Measurements from ENCODE around the gene ZFYVE28.

The ZFYVE28 gene

GRCh38 chr4:2372488-2373030, 45.9 kb downstream of the ZFYVE28 start:
- H3K4me3 ChIP-seq (replicated peaks; ENCODE audit: low read depth, low read length), result no peak overlapping the region
- TF ChIP-seq CTCF (IDR thresholded peaks at IDR 0.05; ENCODE audit: low read length, missing control alignments), result no peak
- no peak for DNase-seq (ENCODE audit: low read depth)

- DNase-seq (ENCODE audit: low read depth), result no peak
- H3K4me3 ChIP-seq (replicated peaks; ENCODE audit: low read depth, low read length), result no peak overlapping the region
- TF ChIP-seq CTCF (IDR thresholded peaks at IDR 0.05; ENCODE audit: low read length, missing control alignments), result no peak
Observed at GRCh38 chr4:2371765-2372487, 46.5 kb downstream of the ZFYVE28 start.

- H3K4me3 ChIP-seq (replicated peaks; ENCODE audit: low read depth, low read length), result no peak overlapping the region
- TF ChIP-seq CTCF (IDR thresholded peaks at IDR 0.05; ENCODE audit: low read length, missing control alignments), result no peak
- no peak for DNase-seq (ENCODE audit: low read depth)
Observed at GRCh38 chr4:2370597-2371320, 47.7 kb downstream of the ZFYVE28 start.

- H3K4me3 ChIP-seq (replicated peaks; ENCODE audit: low read depth, low read length), result no peak overlapping the region
- no peak for DNase-seq (ENCODE audit: low read depth)
Observed at GRCh38 chr4:2368746-2369437, 49.6 kb downstream of the ZFYVE28 start.

GRCh38 chr4:2367626-2368025, 50.8 kb downstream of the ZFYVE28 start:
- no peak overlapping the region for H3K4me3 ChIP-seq (replicated peaks; ENCODE audit: low read depth, low read length)
- DNase-seq (ENCODE audit: low read depth), result no peak
- no peak for TF ChIP-seq CTCF (IDR thresholded peaks at IDR 0.05; ENCODE audit: low read length, missing control alignments)

More at GRCh38 chr4:2368746-2369437, 49.6 kb downstream of the ZFYVE28 start:
- no peak for TF ChIP-seq CTCF (IDR thresholded peaks at IDR 0.05; ENCODE audit: low read length, missing control alignments)

- DNase-seq (ENCODE audit: low read depth), result no peak
- H3K4me3 ChIP-seq (replicated peaks; ENCODE audit: low read depth, low read length), result no peak overlapping the region
- TF ChIP-seq CTCF (IDR thresholded peaks at IDR 0.05; ENCODE audit: low read length, missing control alignments), result no peak
Observed at GRCh38 chr4:2366252-2367192, 51.9 kb downstream of the ZFYVE28 start.
